HCT116 (cell line): ENCODE results near the gene UGT1A6. TPM values are rescaled to one million over a fixed set of nuclear protein-coding genes. Genes with fewer than 3 reads are reported as not detected.

Source experiments
- ATAC-seq: fragments of 200-7000 bp; cut with Tn5 transposase; 2 replicates; pipeline ENCODE4 v1.9.1; 2020; ENCODE audit warnings: mild to moderate bottlenecking, moderate library complexity
- BruUV-seq: library from RNA; stranded (reverse); fragments of 400-500 nt; replicated peaks from 2 replicates; lab custom pipeline; 2021; lab: Mats Ljungman, UMichigan
- CTCF ChIA-PET: fragments of 300-600 bp; sonication (Branson Sonifier 250); formaldehyde crosslinking; loops from one replicate; lab custom pipeline; 2021; ENCODE audit warnings: antibody characterized with exemption; lab: Charles Lee
- POLR2A ChIA-PET: fragments of 300-600, 350-600 bp; sonication (Branson Sonifier 250); formaldehyde crosslinking; loops from one replicate; lab custom pipeline; 2021; ENCODE audit warnings: antibody characterized with exemption; lab: Charles Lee
- RAD21 ChIA-PET, 2 experiments: fragments of 300-600 bp; sonication (Branson Sonifier 250); formaldehyde crosslinking; loops; one replicate each; lab custom pipeline; 2023; ENCODE audit warnings: low total read pairs in 2 of 2; ENCODE audit not compliant: uncharacterized antibody in 2 of 2, unreplicated experiment in 2 of 2, low non-redundant PET in 1 of 2; lab: Charles Lee
- DNase-seq: peaks from one replicate; pipeline ENCODE4 v3.0.0-alpha.2; 2010; ENCODE audit warnings: low read depth, low spot score
- H2AFZ ChIP-seq: fragments of 200-600 bp; shearing (Covaris generic), sonication (generic); 2 replicates; pipeline ENCODE4 v1.6.1; 2017; ENCODE audit warnings: low read depth, mixed run types, mixed read lengths, antibody characterized with exemption, low read length; ENCODE audit not compliant: poor library complexity, severe bottlenecking
- H3K27ac ChIP-seq: 2 replicates; pipeline ENCODE4 v1.5.1; 2012; ENCODE audit warnings: low read depth, low read length
- H3K27me3 ChIP-seq: fragments of 200-600 bp; sonication (generic); 2 replicates; pipeline ENCODE4 v1.6.1; 2016; ENCODE audit warnings: mixed run types, low read length, mixed read lengths; ENCODE audit not compliant: insufficient read depth
- H3K36me3 ChIP-seq, 2 experiments: fragments of 200-500 bp in 1 of 2; fragments of 200-600 bp in 1 of 2; sonication (Bioruptor generic) in 1 of 2; sonication (generic) in 1 of 2; 2 replicates each; pipeline versions ENCODE4 v1.5.1 to v1.6.1; 2014 to 2016; ENCODE audit warnings: low read length in 2 of 2, inconsistent platforms in 1 of 2, mixed read lengths in 1 of 2, mixed run types in 1 of 2; ENCODE audit not compliant: insufficient read depth in 2 of 2, control insufficient read depth in 1 of 2
- H3K4me1 ChIP-seq, 2 experiments: fragments of 200-600 bp in 1 of 2; sonication (generic) in 1 of 2; 2 replicates each; pipeline versions ENCODE4 v1.5.1 to v1.6.1; 2012 to 2017; ENCODE audit warnings: low read length in 2 of 2, inconsistent platforms in 1 of 2, mild to moderate bottlenecking in 1 of 2, mixed read lengths in 1 of 2, mixed run types in 1 of 2, moderate library complexity in 1 of 2; ENCODE audit not compliant: insufficient read depth in 2 of 2, control insufficient read depth in 1 of 2
- H3K4me2 ChIP-seq: fragments of 200-600 bp; sonication (generic); 2 replicates; pipeline ENCODE4 v1.6.1; 2017; ENCODE audit warnings: mixed run types, low read length, mixed read lengths
- H3K4me3 ChIP-seq, 2 experiments: fragments of 200-600 bp in 1 of 2; sonication (generic) in 1 of 2; replicated peaks in 1 of 2; 2 replicates each; pipeline ENCODE4 v1.5.1; 2011 to 2016; ENCODE audit warnings: low read length in 2 of 2, control low read depth in 1 of 2, low read depth in 1 of 2, mild to moderate bottlenecking in 1 of 2, mixed read lengths in 1 of 2, mixed run types in 1 of 2
- H3K79me2 ChIP-seq: fragments of 200-600 bp; sonication (generic); 2 replicates; pipeline ENCODE4 v1.6.1; 2017; ENCODE audit warnings: mild to moderate bottlenecking, mixed run types, low read length, moderate library complexity, mixed read lengths; ENCODE audit not compliant: insufficient read depth
- H3K9ac ChIP-seq: fragments of 200-600 bp; sonication (generic); 2 replicates; pipeline ENCODE4 v1.6.1; 2016; ENCODE audit warnings: low read length, mixed read lengths
- H3K9me2 ChIP-seq: fragments of 200-600 bp; sonication (generic), shearing (Covaris generic); 2 replicates; pipeline ENCODE4 v1.6.1; 2017; ENCODE audit warnings: mixed run types, mild to moderate bottlenecking, moderate library complexity; ENCODE audit not compliant: insufficient read depth
- H3K9me3 ChIP-seq, 2 experiments: fragments of 200-500 bp in 1 of 2; fragments of 200-600 bp in 1 of 2; sonication (Bioruptor generic) in 1 of 2; sonication (generic) in 1 of 2; 2 replicates each; pipeline ENCODE4 v1.6.1; 2014 to 2017; ENCODE audit warnings: low read length in 2 of 2, mixed read lengths in 2 of 2, inconsistent platforms in 1 of 2, low read depth in 1 of 2, mild to moderate bottlenecking in 1 of 2, mixed run types in 1 of 2, moderate library complexity in 1 of 2; ENCODE audit not compliant: control insufficient read depth in 1 of 2, insufficient read depth in 1 of 2
- H4K20me1 ChIP-seq: fragments of 200-600 bp; sonication (generic), shearing (Covaris generic); 2 replicates; pipeline ENCODE4 v1.6.1; 2017; ENCODE audit warnings: mixed run types, mild to moderate bottlenecking, moderate library complexity; ENCODE audit not compliant: insufficient read depth
- EGR1 ChIP-seq: IDR thresholded peaks from 2 replicates; pipeline ENCODE4 v1.6.1; 2012; ENCODE audit warnings: low read depth
- JUND ChIP-seq: IDR thresholded peaks from 2 replicates; pipeline ENCODE4 v1.6.1; 2012
- SIN3A ChIP-seq: IDR thresholded peaks from 2 replicates; pipeline ENCODE4 v1.6.1; 2012; ENCODE audit warnings: low read depth
- SRF ChIP-seq: IDR thresholded peaks from 2 replicates; pipeline ENCODE4 v1.6.1; 2012; ENCODE audit warnings: low read depth
- ZNF274 ChIP-seq: fragments of 200-500 bp; sonication (Bioruptor generic); IDR thresholded peaks from 2 replicates; pipeline ENCODE4 v1.6.1; 2014; ENCODE audit warnings: mild to moderate bottlenecking, low read depth, low read length, inconsistent platforms
- intact Hi-C: fragments of 100-400 bp; cut with micrococcal nuclease; formaldehyde crosslinking; loops from 2 replicates; pipeline ENCODE4 v1.10.0; 2022
- total RNA-seq: library from RNA; stranded (reverse); gene quantifications from one replicate; pipeline ENCODE4 v1.2.1, GENCODE V29; 2021; ENCODE audit not compliant: unreplicated experiment
- TF ChIP-seq, protein P1 (sequence below): IDR thresholded peaks from 2 replicates; pipeline ENCODE4 v1.6.1; 2012
- TF ChIP-seq, protein P2 (sequence below): IDR thresholded peaks from 2 replicates; pipeline ENCODE4 v1.6.1; 2012; ENCODE audit warnings: low read depth
- TF ChIP-seq, protein P3 (sequence below): IDR thresholded peaks from 2 replicates; pipeline ENCODE4 v1.6.1; 2012
- TF ChIP-seq, protein P4 (sequence below): IDR thresholded peaks from 2 replicates; pipeline ENCODE4 v1.6.1; 2011; ENCODE audit warnings: mild to moderate bottlenecking, low read length, moderate library complexity; ENCODE audit not compliant: insufficient replicate concordance; ENCODE audit errors: extremely low read depth

UGT1A6 gene
- total RNA-seq, 1 experiment from 2014 or later: not detected

DNA sequence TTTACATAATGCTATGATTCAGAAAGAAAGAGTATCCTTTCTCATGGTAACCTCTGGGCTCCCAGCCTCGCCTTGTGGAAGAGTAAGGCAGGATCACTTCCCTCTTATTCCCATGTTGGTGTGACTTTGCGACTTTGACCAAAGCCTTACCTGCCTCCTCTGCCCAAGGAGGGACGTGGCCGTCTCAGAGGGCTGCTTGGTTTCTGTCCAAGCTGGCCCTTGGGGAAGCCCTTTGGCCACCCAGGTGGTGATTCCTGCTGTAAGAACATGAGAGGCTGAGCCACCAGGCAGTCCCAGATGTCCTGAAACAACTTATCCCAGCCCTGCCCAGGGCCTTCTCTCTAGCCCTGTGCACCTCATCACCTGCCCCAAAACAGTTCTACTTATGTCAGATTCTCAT is 6.0 kb downstream of the UGT1A6 start:
- Histone ChIP-seq H3K4me3 (no peak overlapping the region), H3K79me2 (no peaks in the 10 kb centered on the region), H3K9me2 (no peaks in the 10 kb centered on the region), H3K36me3 (no peaks in the 10 kb centered on the region), H3K27me3 (no peaks in the 10 kb centered on the region), H3K4me2 (no peak overlapping the region), H3K4me1 (no peaks in the 10 kb centered on the region), H3K9me3 (no peaks in the 10 kb centered on the region), H3K27ac (no peak overlapping the region), H3K9ac (no peak overlapping the region), H2AFZ (no peak overlapping the region), H4K20me1 (no peaks in the 10 kb centered on the region)
- no peak for DNase-seq
- CTCF ChIA-PET: no interaction called here
- RAD21 ChIA-PET: no interaction called here
- POLR2A ChIA-PET: no interaction called here
- no peak for TF ChIP-seq JUND
- TF ChIP-seq, protein P1, sequence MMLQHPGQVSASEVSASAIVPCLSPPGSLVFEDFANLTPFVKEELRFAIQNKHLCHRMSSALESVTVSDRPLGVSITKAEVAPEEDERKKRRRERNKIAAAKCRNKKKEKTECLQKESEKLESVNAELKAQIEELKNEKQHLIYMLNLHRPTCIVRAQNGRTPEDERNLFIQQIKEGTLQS: no peak
- no peak for TF ChIP-seq SRF
- no peak for ATAC-seq
- no TSS peak for BruUV-seq
- intact Hi-C loops: no loop called here

DNA sequence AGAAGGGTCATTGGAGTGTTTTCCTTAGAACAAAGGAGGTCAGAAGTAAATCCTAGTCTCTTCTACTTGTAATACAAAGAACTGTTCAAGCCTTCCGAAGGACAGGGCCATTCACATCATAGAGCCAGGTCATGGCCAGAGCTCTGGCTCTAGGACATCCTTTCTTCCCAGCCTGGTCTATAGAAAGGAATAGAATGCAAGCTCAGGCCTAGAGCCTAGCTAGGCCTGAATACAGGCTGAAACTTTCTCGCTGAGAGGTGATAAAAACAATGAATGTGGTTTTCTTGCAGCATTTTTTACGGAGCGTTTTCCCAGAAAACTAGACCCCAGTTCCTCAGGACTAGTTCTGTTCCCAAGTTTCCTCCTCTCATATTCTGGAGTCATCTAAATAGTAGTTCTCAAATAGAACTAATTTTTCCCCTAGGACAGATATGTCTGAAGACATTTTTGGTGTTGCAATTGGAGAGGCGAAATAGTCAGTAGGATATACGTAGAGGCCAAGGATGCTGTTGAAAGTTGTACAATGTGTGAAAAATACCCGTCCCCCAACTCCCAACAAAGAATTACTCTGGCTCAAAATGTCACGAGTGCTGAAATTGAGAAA is 6.8 kb downstream of the UGT1A6 start:
- Histone ChIP-seq H3K36me3 (no peaks in the 10 kb centered on the region), H3K9ac (no peak overlapping the region), H3K4me2 (no peak overlapping the region), H3K27ac (no peak overlapping the region), H3K79me2 (no peaks in the 10 kb centered on the region), H3K9me2 (no peaks in the 10 kb centered on the region), H2AFZ (no peak overlapping the region), H3K4me1 (no peaks in the 10 kb centered on the region), H3K27me3 (no peaks in the 10 kb centered on the region), H3K4me3 (no peak overlapping the region), H3K9me3 (no peaks in the 10 kb centered on the region), H4K20me1 (no peaks in the 10 kb centered on the region)
- intact Hi-C loops: no loop called here
- TF ChIP-seq, protein P2, sequence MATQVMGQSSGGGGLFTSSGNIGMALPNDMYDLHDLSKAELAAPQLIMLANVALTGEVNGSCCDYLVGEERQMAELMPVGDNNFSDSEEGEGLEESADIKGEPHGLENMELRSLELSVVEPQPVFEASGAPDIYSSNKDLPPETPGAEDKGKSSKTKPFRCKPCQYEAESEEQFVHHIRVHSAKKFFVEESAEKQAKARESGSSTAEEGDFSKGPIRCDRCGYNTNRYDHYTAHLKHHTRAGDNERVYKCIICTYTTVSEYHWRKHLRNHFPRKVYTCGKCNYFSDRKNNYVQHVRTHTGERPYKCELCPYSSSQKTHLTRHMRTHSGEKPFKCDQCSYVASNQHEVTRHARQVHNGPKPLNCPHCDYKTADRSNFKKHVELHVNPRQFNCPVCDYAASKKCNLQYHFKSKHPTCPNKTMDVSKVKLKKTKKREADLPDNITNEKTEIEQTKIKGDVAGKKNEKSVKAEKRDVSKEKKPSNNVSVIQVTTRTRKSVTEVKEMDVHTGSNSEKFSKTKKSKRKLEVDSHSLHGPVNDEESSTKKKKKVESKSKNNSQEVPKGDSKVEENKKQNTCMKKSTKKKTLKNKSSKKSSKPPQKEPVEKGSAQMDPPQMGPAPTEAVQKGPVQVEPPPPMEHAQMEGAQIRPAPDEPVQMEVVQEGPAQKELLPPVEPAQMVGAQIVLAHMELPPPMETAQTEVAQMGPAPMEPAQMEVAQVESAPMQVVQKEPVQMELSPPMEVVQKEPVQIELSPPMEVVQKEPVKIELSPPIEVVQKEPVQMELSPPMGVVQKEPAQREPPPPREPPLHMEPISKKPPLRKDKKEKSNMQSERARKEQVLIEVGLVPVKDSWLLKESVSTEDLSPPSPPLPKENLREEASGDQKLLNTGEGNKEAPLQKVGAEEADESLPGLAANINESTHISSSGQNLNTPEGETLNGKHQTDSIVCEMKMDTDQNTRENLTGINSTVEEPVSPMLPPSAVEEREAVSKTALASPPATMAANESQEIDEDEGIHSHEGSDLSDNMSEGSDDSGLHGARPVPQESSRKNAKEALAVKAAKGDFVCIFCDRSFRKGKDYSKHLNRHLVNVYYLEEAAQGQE: no peak
- TF ChIP-seq ZNF274 (no peak), SIN3A (no peak), EGR1 (no peak)
- TF ChIP-seq, protein P3, sequence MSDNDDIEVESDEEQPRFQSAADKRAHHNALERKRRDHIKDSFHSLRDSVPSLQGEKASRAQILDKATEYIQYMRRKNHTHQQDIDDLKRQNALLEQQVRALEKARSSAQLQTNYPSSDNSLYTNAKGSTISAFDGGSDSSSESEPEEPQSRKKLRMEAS: no peak
- TF ChIP-seq, protein P4, sequence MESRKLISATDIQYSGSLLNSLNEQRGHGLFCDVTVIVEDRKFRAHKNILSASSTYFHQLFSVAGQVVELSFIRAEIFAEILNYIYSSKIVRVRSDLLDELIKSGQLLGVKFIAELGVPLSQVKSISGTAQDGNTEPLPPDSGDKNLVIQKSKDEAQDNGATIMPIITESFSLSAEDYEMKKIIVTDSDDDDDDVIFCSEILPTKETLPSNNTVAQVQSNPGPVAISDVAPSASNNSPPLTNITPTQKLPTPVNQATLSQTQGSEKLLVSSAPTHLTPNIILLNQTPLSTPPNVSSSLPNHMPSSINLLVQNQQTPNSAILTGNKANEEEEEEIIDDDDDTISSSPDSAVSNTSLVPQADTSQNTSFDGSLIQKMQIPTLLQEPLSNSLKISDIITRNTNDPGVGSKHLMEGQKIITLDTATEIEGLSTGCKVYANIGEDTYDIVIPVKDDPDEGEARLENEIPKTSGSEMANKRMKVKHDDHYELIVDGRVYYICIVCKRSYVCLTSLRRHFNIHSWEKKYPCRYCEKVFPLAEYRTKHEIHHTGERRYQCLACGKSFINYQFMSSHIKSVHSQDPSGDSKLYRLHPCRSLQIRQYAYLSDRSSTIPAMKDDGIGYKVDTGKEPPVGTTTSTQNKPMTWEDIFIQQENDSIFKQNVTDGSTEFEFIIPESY: no peak
- RAD21 ChIA-PET: no interaction called here
- no peak for DNase-seq
- CTCF ChIA-PET: no interaction called here
- POLR2A ChIA-PET: no interaction called here
- no TSS peak for BruUV-seq
- ATAC-seq: no peak
